Measurements from ENCODE around the gene BCL6.

DNA sequence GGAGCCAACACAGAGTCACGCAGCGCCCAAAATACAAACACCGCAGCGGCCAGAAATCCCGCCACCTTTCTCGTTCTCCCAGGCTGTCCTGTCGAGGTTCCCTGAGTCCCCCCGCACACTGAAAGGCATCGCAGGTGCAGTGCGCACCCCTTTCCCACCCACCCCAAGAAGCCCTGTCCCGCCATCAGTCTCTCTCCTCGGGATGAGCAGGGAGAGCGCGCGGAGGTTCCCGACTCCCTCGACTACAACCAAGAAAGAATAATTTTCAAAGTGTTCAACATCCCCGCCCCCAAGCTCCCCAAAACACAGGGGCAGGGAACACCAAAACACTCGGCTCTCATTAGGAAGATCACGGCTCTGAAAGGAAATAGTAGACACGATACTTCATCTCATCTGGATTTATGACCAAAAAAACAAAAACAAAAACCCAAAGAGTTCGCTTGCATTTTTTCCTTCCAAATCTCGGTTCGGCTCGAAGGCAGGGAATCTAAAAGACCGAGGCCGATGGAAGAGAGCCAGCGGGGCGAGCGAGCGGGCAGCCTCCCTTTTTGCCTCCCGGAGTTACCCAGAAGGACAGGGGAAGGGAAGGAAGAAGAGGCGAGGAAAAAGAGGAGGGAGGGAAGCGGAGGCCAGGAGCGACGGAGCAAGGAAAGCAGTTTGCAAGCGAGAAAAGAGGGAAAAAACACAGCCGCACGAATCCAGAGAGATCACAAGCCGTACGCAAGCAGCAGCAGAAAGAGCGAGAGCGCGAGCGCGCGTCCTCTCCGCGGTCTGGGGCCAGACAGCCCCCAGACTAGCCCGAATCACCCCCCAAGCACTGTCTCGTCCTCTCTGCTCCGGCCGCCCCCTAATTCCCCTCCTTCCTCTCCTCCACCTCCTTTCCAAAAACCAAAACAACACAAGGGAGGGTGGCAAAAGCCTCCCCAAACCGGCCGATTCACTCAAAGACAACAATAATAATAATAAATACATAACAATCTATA lies 808 bp downstream of the BCL6 start:
- peak; percentile 45 for TF ChIP-seq POLR2A (IDR thresholded peaks at IDR 0.05)
- TF ChIP-seq CTCF (IDR thresholded peaks at IDR 0.05) = peak in 1 of 3 donors; percentile 9
- TF ChIP-seq EP300 (IDR thresholded peaks at IDR 0.05) = no peak

Data from ovary (tissue), 3 donors.